ENCODE data around the gene MSMP. TPM values are rescaled to one million over a fixed set of nuclear protein-coding genes. Genes with fewer than 3 reads are reported as not detected.
A peak's percentile ranks its signal among the peaks of the same experiment; 100 is the strongest.

MSMP gene
- polyA plus RNA-seq, 1 donor = 0.61 TPM

- WGBS (ENCODE audit: insufficient coverage, low lambda C conversion rate) = no CpG with 5 or more reads among the region's 64 CpGs
Measured at GRCh38 chr9:35791297-35791921, 37.3 kb upstream of the MSMP start, which contains the start of gene NPR2. Gene NPR2, plus strand, starts transcription at chr9:35791591. Its CDS starts 818 bp downstream, at chr9:35792409.

GRCh38 chr9:35790385-35791296 is 36.6 kb upstream of the MSMP start:
- WGBS (ENCODE audit: insufficient coverage, low lambda C conversion rate) = 0% methylated on average over 1 of the region's 37 CpGs
- DNase-seq = peak; percentile 58 to 69
- H3K9me3 ChIP-seq (ENCODE audit: control insufficient read depth, low read depth, low read length) = no peaks in the 10 kb centered on the region
- no peak overlapping the region for H3K4me3 ChIP-seq (ENCODE audit: low read length)
- H3K27ac ChIP-seq (ENCODE audit: low read length) = peak overlapping the region; percentile 13
- no peaks in the 10 kb centered on the region for H3K27me3 ChIP-seq (ENCODE audit: control insufficient read depth, insufficient read depth, low read length)
- H3K4me1 ChIP-seq (ENCODE audit: control insufficient read depth, insufficient read depth, low read length) = peaks cover 7% of the 10 kb centered on the region
- peaks cover 9% of the 10 kb centered on the region for H3K36me3 ChIP-seq (ENCODE audit: control insufficient read depth, insufficient read depth, low read length)

More at GRCh38 chr9:35791297-35791921, 37.3 kb upstream of the MSMP start, which contains the start of gene NPR2:
- peak in 1 of 2 donors; percentile 39 for DNase-seq
- Histone ChIP-seq H3K27me3 (ENCODE audit: control insufficient read depth, insufficient read depth, low read length) (no peaks in the 10 kb centered on the region), H3K27ac (ENCODE audit: low read length) (peak within 1 kb of the TSS; percentile 13), H3K4me1 (ENCODE audit: control insufficient read depth, insufficient read depth, low read length) (peaks cover 7% of the 10 kb centered on the region), H3K4me3 (ENCODE audit: low read length) (peak within 1 kb of the TSS; percentile 42), H3K9me3 (ENCODE audit: control insufficient read depth, low read depth, low read length) (no peaks in the 10 kb centered on the region), H3K36me3 (ENCODE audit: control insufficient read depth, insufficient read depth, low read length) (peaks cover 9% of the 10 kb centered on the region)

- no peak overlapping the region for H3K27ac ChIP-seq (ENCODE audit: low read length)
- WGBS (ENCODE audit: insufficient coverage, low lambda C conversion rate) = 50% methylated on average over 1 of the region's 4 CpGs
- H3K4me1 ChIP-seq (ENCODE audit: control insufficient read depth, insufficient read depth, low read length) = peaks cover 7% of the 10 kb centered on the region
- H3K9me3 ChIP-seq (ENCODE audit: control insufficient read depth, low read depth, low read length) = no peaks in the 10 kb centered on the region
- H3K27me3 ChIP-seq (ENCODE audit: control insufficient read depth, insufficient read depth, low read length) = no peaks in the 10 kb centered on the region
- no peak overlapping the region for H3K4me3 ChIP-seq (ENCODE audit: low read length)
- DNase-seq = no peak
- H3K36me3 ChIP-seq (ENCODE audit: control insufficient read depth, insufficient read depth, low read length) = peaks cover 11% of the 10 kb centered on the region
Measured at GRCh38 chr9:35790025-35790384, 35.9 kb upstream of the MSMP start.

GRCh38 chr9:35789541-35789940 is 35.5 kb upstream of the MSMP start:
- no peaks in the 10 kb centered on the region for H3K27me3 ChIP-seq (ENCODE audit: control insufficient read depth, insufficient read depth, low read length)
- no peak overlapping the region for H3K27ac ChIP-seq (ENCODE audit: low read length)
- no CpG with 5 or more reads among the region's 2 CpGs for WGBS (ENCODE audit: insufficient coverage, low lambda C conversion rate)
- no peaks in the 10 kb centered on the region for H3K9me3 ChIP-seq (ENCODE audit: control insufficient read depth, low read depth, low read length)
- H3K4me3 ChIP-seq (ENCODE audit: low read length) = no peak overlapping the region
- H3K4me1 ChIP-seq (ENCODE audit: control insufficient read depth, insufficient read depth, low read length) = peaks cover 7% of the 10 kb centered on the region
- no peak for DNase-seq
- H3K36me3 ChIP-seq (ENCODE audit: control insufficient read depth, insufficient read depth, low read length) = peaks cover 14% of the 10 kb centered on the region

GRCh38 chr9:35783418-35783817 is 29.3 kb upstream of the MSMP start:
- no peak overlapping the region for H3K4me3 ChIP-seq (ENCODE audit: low read length)
- DNase-seq = no peak
- H3K27me3 ChIP-seq (ENCODE audit: control insufficient read depth, insufficient read depth, low read length) = no peaks in the 10 kb centered on the region
- H3K27ac ChIP-seq (ENCODE audit: low read length) = no peak overlapping the region
- H3K36me3 ChIP-seq (ENCODE audit: control insufficient read depth, insufficient read depth, low read length) = peaks cover 11% of the 10 kb centered on the region
- no peaks in the 10 kb centered on the region for H3K9me3 ChIP-seq (ENCODE audit: control insufficient read depth, low read depth, low read length)
- H3K4me1 ChIP-seq (ENCODE audit: control insufficient read depth, insufficient read depth, low read length) = no peaks in the 10 kb centered on the region

GRCh38 chr9:35781066-35781465 is 27.0 kb upstream of the MSMP start:
- Histone ChIP-seq H3K36me3 (ENCODE audit: control insufficient read depth, insufficient read depth, low read length) (peaks cover 7% of the 10 kb centered on the region), H3K27me3 (ENCODE audit: control insufficient read depth, insufficient read depth, low read length) (no peaks in the 10 kb centered on the region), H3K9me3 (ENCODE audit: control insufficient read depth, low read depth, low read length) (no peaks in the 10 kb centered on the region), H3K27ac (ENCODE audit: low read length) (no peak overlapping the region), H3K4me1 (ENCODE audit: control insufficient read depth, insufficient read depth, low read length) (no peaks in the 10 kb centered on the region), H3K4me3 (ENCODE audit: low read length) (no peak overlapping the region)
- no peak for DNase-seq
- WGBS (ENCODE audit: insufficient coverage, low lambda C conversion rate) = no CpG with 5 or more reads among the region's 2 CpGs

GRCh38 chr9:35778496-35778895 is 24.4 kb upstream of the MSMP start:
- DNase-seq = no peak
- no peak overlapping the region for H3K4me3 ChIP-seq (ENCODE audit: low read length)
- H3K36me3 ChIP-seq (ENCODE audit: control insufficient read depth, insufficient read depth, low read length) = peaks cover 2% of the 10 kb centered on the region
- no peaks in the 10 kb centered on the region for H3K27me3 ChIP-seq (ENCODE audit: control insufficient read depth, insufficient read depth, low read length)
- no peak overlapping the region for H3K27ac ChIP-seq (ENCODE audit: low read length)
- peaks cover 4% of the 10 kb centered on the region for H3K4me1 ChIP-seq (ENCODE audit: control insufficient read depth, insufficient read depth, low read length)
- WGBS (ENCODE audit: insufficient coverage, low lambda C conversion rate) = no CpG with 5 or more reads among the region's 3 CpGs
- H3K9me3 ChIP-seq (ENCODE audit: control insufficient read depth, low read depth, low read length) = no peaks in the 10 kb centered on the region

GRCh38 chr9:35776018-35776417 is 21.9 kb upstream of the MSMP start:
- no peak overlapping the region for H3K27ac ChIP-seq (ENCODE audit: low read length)
- DNase-seq = no peak
- peaks cover 2% of the 10 kb centered on the region for H3K36me3 ChIP-seq (ENCODE audit: control insufficient read depth, insufficient read depth, low read length)
- H3K9me3 ChIP-seq (ENCODE audit: control insufficient read depth, low read depth, low read length) = no peaks in the 10 kb centered on the region
- H3K27me3 ChIP-seq (ENCODE audit: control insufficient read depth, insufficient read depth, low read length) = no peaks in the 10 kb centered on the region
- H3K4me1 ChIP-seq (ENCODE audit: control insufficient read depth, insufficient read depth, low read length) = peaks cover 20% of the 10 kb centered on the region
- no CpG with 5 or more reads among the region's 4 CpGs for WGBS (ENCODE audit: insufficient coverage, low lambda C conversion rate)
- no peak overlapping the region for H3K4me3 ChIP-seq (ENCODE audit: low read length)

GRCh38 chr9:35774907-35775635 is 21.0 kb upstream of the MSMP start:
- WGBS (ENCODE audit: insufficient coverage, low lambda C conversion rate) = 100% methylated on average over 1 of the region's 7 CpGs
- H3K36me3 ChIP-seq (ENCODE audit: control insufficient read depth, insufficient read depth, low read length) = no peaks in the 10 kb centered on the region
- H3K9me3 ChIP-seq (ENCODE audit: control insufficient read depth, low read depth, low read length) = no peaks in the 10 kb centered on the region
- peaks cover 28% of the 10 kb centered on the region for H3K4me1 ChIP-seq (ENCODE audit: control insufficient read depth, insufficient read depth, low read length)
- DNase-seq = peak in 1 of 2 donors; percentile 38
- H3K4me3 ChIP-seq (ENCODE audit: low read length) = no peak overlapping the region
- H3K27me3 ChIP-seq (ENCODE audit: control insufficient read depth, insufficient read depth, low read length) = no peaks in the 10 kb centered on the region
- H3K27ac ChIP-seq (ENCODE audit: low read length) = peak overlapping the region; percentile 44

GRCh38 chr9:35771943-35772342 is 17.9 kb upstream of the MSMP start:
- Histone ChIP-seq H3K27me3 (ENCODE audit: control insufficient read depth, insufficient read depth, low read length) (no peaks in the 10 kb centered on the region), H3K9me3 (ENCODE audit: control insufficient read depth, low read depth, low read length) (no peaks in the 10 kb centered on the region), H3K4me3 (ENCODE audit: low read length) (no peak overlapping the region), H3K36me3 (ENCODE audit: control insufficient read depth, insufficient read depth, low read length) (no peaks in the 10 kb centered on the region), H3K27ac (ENCODE audit: low read length) (peak overlapping the region; percentile 77), H3K4me1 (ENCODE audit: control insufficient read depth, insufficient read depth, low read length) (peaks cover 28% of the 10 kb centered on the region)
- WGBS (ENCODE audit: insufficient coverage, low lambda C conversion rate) = 53% methylated on average over 2 of the region's 3 CpGs
- peak; percentile 89 to 92 for DNase-seq

All from large intestine (tissue), 3 donors.